OCI-LY7 (cell line): Measurements from ENCODE around the gene PNO1. TPM values are rescaled to one million over a fixed set of nuclear protein-coding genes. Genes with fewer than 3 reads are reported as not detected.

Experiments used
- BruUV-seq: library from RNA; stranded (reverse); fragments of 400-500 nt; replicated peaks from 2 replicates; lab custom pipeline; 2021; lab: Mats Ljungman, UMichigan
- CTCF ChIA-PET: fragments of 300-600 bp; sonication (Branson Sonifier 250); formaldehyde crosslinking; loops from one replicate; lab custom pipeline; 2022; ENCODE audit warnings: antibody characterized with exemption; ENCODE audit not compliant: unreplicated experiment; lab: Charles Lee
- POLR2A ChIA-PET: fragments of 300-600 bp; sonication (Branson Sonifier 250); formaldehyde crosslinking; loops from one replicate; lab custom pipeline; 2022; ENCODE audit warnings: antibody characterized with exemption; lab: Charles Lee
- DNase-seq: peaks from one replicate; pipeline ENCODE4 v3.0.0-alpha.2; 2015; ENCODE audit warnings: low spot score
- H2AFZ ChIP-seq: fragments of 200-600 bp; sonication (generic), shearing (Covaris generic); 2 replicates; pipeline ENCODE4 v1.6.1; 2014; ENCODE audit warnings: mild to moderate bottlenecking, antibody characterized with exemption, low read length, moderate library complexity
- H3K27ac ChIP-seq: fragments of 200-600 bp; sonication (generic); 2 replicates; pipeline ENCODE4 v1.5.1; 2014; ENCODE audit warnings: mixed run types, low read depth, mild to moderate bottlenecking, moderate library complexity, low read length, inconsistent platforms; ENCODE audit not compliant: poor library complexity, severe bottlenecking
- H3K36me3 ChIP-seq: fragments of 200-600 bp; sonication (generic); 2 replicates; pipeline ENCODE4 v1.6.1; 2014; ENCODE audit warnings: mild to moderate bottlenecking, antibody characterized with exemption, low read length, moderate library complexity, mixed read lengths; ENCODE audit not compliant: insufficient read depth
- H3K4me1 ChIP-seq: fragments of 200-600 bp; sonication (generic); 2 replicates; pipeline ENCODE4 v1.5.1; 2014; ENCODE audit warnings: mild to moderate bottlenecking, low read length; ENCODE audit not compliant: insufficient read depth, poor library complexity, severe bottlenecking
- H3K4me2 ChIP-seq: fragments of 200-600 bp; sonication (generic); 2 replicates; pipeline ENCODE4 v1.6.1; 2014; ENCODE audit warnings: mild to moderate bottlenecking, low read length
- H3K4me3 ChIP-seq: fragments of 200-600 bp; sonication (generic); 2 replicates; pipeline ENCODE4 v1.5.1; 2014; ENCODE audit warnings: mild to moderate bottlenecking, low read depth, low read length; ENCODE audit not compliant: poor library complexity, severe bottlenecking
- H3K79me2 ChIP-seq: fragments of 200-600 bp; sonication (generic); 2 replicates; pipeline ENCODE4 v1.6.1; 2016; ENCODE audit warnings: low read depth, mild to moderate bottlenecking, low read length, moderate library complexity, mixed read lengths; ENCODE audit not compliant: insufficient read depth
- H3K9me2 ChIP-seq: fragments of 200-600 bp; sonication (generic); 2 replicates; pipeline ENCODE4 v1.6.1; 2016; ENCODE audit warnings: mild to moderate bottlenecking, low read length, mixed read lengths; ENCODE audit not compliant: insufficient read depth
- H3K9me3 ChIP-seq: fragments of 200-600 bp; sonication (generic); 2 replicates; pipeline ENCODE4 v1.6.1; 2014; ENCODE audit warnings: mild to moderate bottlenecking, mixed run types, low read length, mixed read lengths
- H4K20me1 ChIP-seq: fragments of 200-600 bp; sonication (generic); 2 replicates; pipeline ENCODE4 v1.6.1; 2014; ENCODE audit warnings: mild to moderate bottlenecking, antibody characterized with exemption, low read length, moderate library complexity, mixed read lengths; ENCODE audit not compliant: insufficient read depth
- CTCF ChIP-seq: fragments of 200-600 bp; sonication (generic); conservative IDR thresholded peaks from 2 replicates; pipeline ENCODE4 v1.5.1; 2014; ENCODE audit warnings: mild to moderate bottlenecking, antibody characterized with exemption, low read length, moderate library complexity, mixed read lengths
- EZH2phosphoT487 ChIP-seq: fragments of 200-600 bp; sonication (generic); IDR thresholded peaks from 2 replicates; pipeline ENCODE4 v1.6.1; 2018; ENCODE audit warnings: low read depth, borderline replicate concordance, mild to moderate bottlenecking, mixed run types, antibody characterized with exemption, low read length, moderate library complexity, mixed read lengths
- intact Hi-C: fragments of 100-400 bp; cut with micrococcal nuclease; formaldehyde crosslinking; loops from one replicate; pipeline ENCODE4 v1.10.0; 2022; ENCODE audit not compliant: unreplicated experiment
- total RNA-seq, 2 experiments: library from RNA; depleted of rRNA in 1 of 2; stranded (reverse); fragments of >200 nt in 1 of 2; shearing (Covaris generic) in 1 of 2; gene quantifications; 2 replicates each; pipeline ENCODE4 v1.2.3, GENCODE V29; 2014 to 2022

Gene PNO1
- total RNA-seq, 2 experiments from 2014 or later = 18.6 to 22.5 TPM

GRCh38 chr2:68218343-68218901, 60.7 kb downstream of the PNO1 start:
- CTCF ChIA-PET = no interaction called here
- peaks cover 100% of the 10 kb centered on the region for H3K79me2 ChIP-seq
- H3K27ac ChIP-seq = no peak overlapping the region
- H2AFZ ChIP-seq = no peak overlapping the region
- H3K9me3 ChIP-seq = peaks cover 21% of the 10 kb centered on the region
- no peak for DNase-seq
- peaks cover 47% of the 10 kb centered on the region for H4K20me1 ChIP-seq
- BruUV-seq = no TSS peak
- POLR2A ChIA-PET = interaction anchor here (0.7 to 1.8 kb wide), 7 partner anchors 8 to 96 kb away, joined by 3 to 8 read pairs (median 3); no protein-coding TSS in a partner anchor
- peaks cover 77% of the 10 kb centered on the region for H3K36me3 ChIP-seq
- 0 out of 2 replicates have a peak overlapping the region, but pooled peaks have one; percentile 11 for H3K4me2 ChIP-seq
- no peak for TF ChIP-seq CTCF
- no peak for TF ChIP-seq EZH2phosphoT487
- no peak overlapping the region for H3K4me3 ChIP-seq
- H3K9me2 ChIP-seq = no peaks in the 10 kb centered on the region
- intact Hi-C loops = no loop called here
- peaks cover 53% of the 10 kb centered on the region for H3K4me1 ChIP-seq

GRCh38 chr2:68222287-68222686, 64.6 kb downstream of the PNO1 start:
- H3K9me2 ChIP-seq = no peaks in the 10 kb centered on the region
- H2AFZ ChIP-seq = no peak overlapping the region
- POLR2A ChIA-PET = interaction anchor here (0.6 to 1.6 kb wide), 3 partner anchors 9 to 128 kb away, joined by 3 to 4 read pairs (median 4); no protein-coding TSS in a partner anchor
- peaks cover 100% of the 10 kb centered on the region for H3K79me2 ChIP-seq
- peaks cover 66% of the 10 kb centered on the region for H3K36me3 ChIP-seq
- CTCF ChIA-PET = no interaction called here
- peaks cover 54% of the 10 kb centered on the region for H4K20me1 ChIP-seq
- H3K27ac ChIP-seq = no peak overlapping the region
- no peak overlapping the region for H3K4me3 ChIP-seq
- DNase-seq = no peak
- peaks cover 21% of the 10 kb centered on the region for H3K9me3 ChIP-seq
- intact Hi-C loops = no loop called here
- peaks cover 51% of the 10 kb centered on the region for H3K4me1 ChIP-seq
- H3K4me2 ChIP-seq = no peak overlapping the region
- BruUV-seq = no TSS peak
- TF ChIP-seq EZH2phosphoT487 (no peak), CTCF (no peak)

DNA sequence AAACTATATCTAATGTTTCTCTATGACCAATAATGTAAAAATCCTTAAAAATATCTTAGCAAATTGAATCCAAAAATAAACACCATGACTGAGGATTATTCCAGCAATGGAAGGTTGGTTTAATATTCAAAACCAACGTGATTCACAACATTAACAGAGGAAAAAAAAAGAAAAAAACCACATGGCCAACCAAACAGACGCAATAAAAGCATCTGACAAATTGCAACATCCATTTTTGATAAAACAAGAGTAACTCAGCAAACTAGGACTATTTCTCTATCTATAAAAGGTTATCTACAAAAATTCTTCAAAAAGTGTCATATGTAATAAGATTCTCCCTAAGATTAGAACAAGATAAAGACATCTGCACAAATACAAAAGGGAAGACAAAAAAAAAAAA, 65.7 kb downstream of the PNO1 start:
- Histone ChIP-seq H4K20me1 (peaks cover 56% of the 10 kb centered on the region), H3K4me3 (no peak overlapping the region), H3K27ac (no peak overlapping the region), H3K4me1 (peaks cover 47% of the 10 kb centered on the region), H2AFZ (no peak overlapping the region), H3K9me2 (no peaks in the 10 kb centered on the region), H3K9me3 (peaks cover 21% of the 10 kb centered on the region), H3K79me2 (peaks cover 100% of the 10 kb centered on the region), H3K36me3 (peaks cover 66% of the 10 kb centered on the region), H3K4me2 (no peak overlapping the region)
- intact Hi-C loops = no loop called here
- POLR2A ChIA-PET = interaction anchor here (0.6 to 1.6 kb wide), 6 partner anchors 16 to 161 kb away, joined by 3 to 5 read pairs (median 4); partner anchors contain the start of gene C1D
- DNase-seq = no peak
- CTCF ChIA-PET = no interaction called here
- no TSS peak for BruUV-seq
- TF ChIP-seq CTCF (no peak), EZH2phosphoT487 (no peak)
